Ovary (tissue), 3 donors: ENCODE measurements around the gene KAT6B.

ENCODE experiments used
- CTCF ChIP-seq, 3 donors: fragments of 450-650 bp in 2 of 3; fragments of 200-600 bp in 1 of 3; IDR thresholded peaks; one replicate each; pipeline versions ENCODE4 v1.5.1 to v1.8.0; 2016 to 2022; ENCODE audit warnings: antibody characterized with exemption in 3 of 3, mild to moderate bottlenecking in 1 of 3
- EP300 ChIP-seq: sonication (generic); formaldehyde crosslinking; IDR thresholded peaks from one replicate; pipeline ENCODE4 v1.6.1; 2017; ENCODE audit warnings: antibody characterized with exemption
- donor health status: DM: no; HTN: no; CAD: no.

DNA sequence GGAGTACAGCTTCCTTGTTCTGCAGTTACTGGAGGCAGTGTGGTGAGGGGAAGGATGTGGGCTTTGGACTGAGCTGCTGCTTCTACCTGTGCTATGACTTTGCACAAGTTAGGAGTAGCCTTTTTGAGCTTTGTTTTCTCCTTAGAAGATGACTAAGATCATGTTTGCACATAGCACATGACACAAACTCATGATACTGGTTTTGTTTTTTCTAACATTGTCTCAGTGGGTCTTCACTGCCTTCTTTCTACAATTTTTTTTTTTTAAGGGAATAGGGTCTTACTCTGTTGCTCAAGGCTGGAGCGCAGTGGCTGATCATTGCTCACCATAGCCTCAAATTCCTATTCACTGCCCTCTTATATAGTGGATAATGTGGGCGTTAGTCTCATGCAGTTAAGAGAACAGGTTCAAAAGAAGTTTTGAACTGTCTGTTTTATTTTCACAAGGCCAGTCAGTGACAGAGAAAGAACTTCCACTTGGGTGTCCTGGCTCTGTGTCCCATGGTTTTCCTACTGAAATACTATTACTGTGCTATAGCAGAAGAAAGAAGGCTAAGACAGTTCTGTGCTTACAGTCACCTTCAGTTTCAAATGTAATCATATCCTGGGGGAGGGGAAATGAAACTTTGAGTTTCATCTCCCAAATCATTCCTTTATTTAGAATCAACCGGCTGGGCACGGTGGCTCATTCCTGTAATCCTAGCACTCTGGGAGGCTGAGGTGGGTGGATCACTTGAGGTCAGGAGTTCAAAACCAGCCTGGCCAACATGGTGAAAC lies 72.0 kb downstream of the KAT6B start:
- TF ChIP-seq CTCF (IDR thresholded peaks at IDR 0.05) (no peak), EP300 (no peak)
